ENCODE data around the gene DTNBP1. TPM values are rescaled to one million over a fixed set of nuclear protein-coding genes. Genes with fewer than 3 reads are reported as not detected.

DTNBP1 gene
- total RNA-seq, 1 experiment from 2014 or later = 23.7 TPM

GRCh38 chr6:15533379-15534026 lies 129.3 kb downstream of the DTNBP1 start:
- peak; percentile 20 for DNase-seq (ENCODE audit: low read depth)

- DNase-seq (ENCODE audit: low read depth) = no peak
Observed at GRCh38 chr6:15531973-15532372, 130.9 kb downstream of the DTNBP1 start.

- no peak for DNase-seq (ENCODE audit: low read depth)
Observed at GRCh38 chr6:15530411-15530810, 132.4 kb downstream of the DTNBP1 start.

GRCh38 chr6:15528870-15529269 lies 134.0 kb downstream of the DTNBP1 start:
- DNase-seq (ENCODE audit: low read depth) = no peak

GRCh38 chr6:15527838-15528617 lies 134.8 kb downstream of the DTNBP1 start:
- DNase-seq (ENCODE audit: low read depth) = peak; percentile 55

GRCh38 chr6:15526212-15526701 lies 136.6 kb downstream of the DTNBP1 start:
- DNase-seq (ENCODE audit: low read depth) = no peak

- no peak for DNase-seq (ENCODE audit: low read depth)
Observed at GRCh38 chr6:15524861-15525401, 137.9 kb downstream of the DTNBP1 start.

- DNase-seq (ENCODE audit: low read depth) = no peak
Observed at GRCh38 chr6:15523679-15524630, 138.9 kb downstream of the DTNBP1 start.

GRCh38 chr6:15522856-15523529 lies 139.8 kb downstream of the DTNBP1 start:
- no peak for DNase-seq (ENCODE audit: low read depth)

- DNase-seq (ENCODE audit: low read depth) = peak; percentile 40
Observed at GRCh38 chr6:15522427-15522826, 140.4 kb downstream of the DTNBP1 start.

- DNase-seq (ENCODE audit: low read depth) = no peak
Observed at GRCh38 chr6:15522026-15522425, 140.8 kb downstream of the DTNBP1 start.

GRCh38 chr6:15521582-15521981 lies 141.2 kb downstream of the DTNBP1 start:
- DNase-seq (ENCODE audit: low read depth) = no peak

GRCh38 chr6:15520626-15521203 lies 142.1 kb downstream of the DTNBP1 start:
- DNase-seq (ENCODE audit: low read depth) = no peak

- DNase-seq (ENCODE audit: low read depth) = no peak
Observed at GRCh38 chr6:15519681-15520080, 143.1 kb downstream of the DTNBP1 start.

- DNase-seq (ENCODE audit: low read depth) = no peak
Observed at GRCh38 chr6:15518878-15519277, 143.9 kb downstream of the DTNBP1 start.

GRCh38 chr6:15518057-15518456 lies 144.8 kb downstream of the DTNBP1 start:
- no peak for DNase-seq (ENCODE audit: low read depth)

- DNase-seq (ENCODE audit: low read depth) = no peak
Observed at GRCh38 chr6:15517600-15517999, 145.2 kb downstream of the DTNBP1 start.

GRCh38 chr6:15516923-15517560 lies 145.8 kb downstream of the DTNBP1 start:
- DNase-seq (ENCODE audit: low read depth) = no peak

- no peak for DNase-seq (ENCODE audit: low read depth)
Observed at GRCh38 chr6:15516378-15516777, 146.4 kb downstream of the DTNBP1 start.

GRCh38 chr6:15515660-15516375 lies 147.0 kb downstream of the DTNBP1 start:
- DNase-seq (ENCODE audit: low read depth) = no peak

Measured in M059J (cell line).